Spleen (tissue), 11 donors: ENCODE measurements around the gene RNF39. TPM values are rescaled to one million over a fixed set of nuclear protein-coding genes. Genes with fewer than 3 reads are reported as not detected.

Experiments used
- DNase-seq: peaks from one replicate; pipeline ENCODE4 v3.0.0-alpha.2; 2020
- H3K27ac ChIP-seq, 8 donors: fragments of 200-600 bp; sonication (generic) in 7 of 8; 1 replicate in 4 of 8; 2 replicates in 4 of 8; pipeline versions ENCODE4 v1.5.0 to v1.8.0; 2016 to 2021; ENCODE audit warnings: inconsistent platforms in 4 of 8, mild to moderate bottlenecking in 4 of 8, moderate library complexity in 1 of 8
- H3K27me3 ChIP-seq, 7 donors: fragments of 200-600 bp; sonication (generic) in 6 of 7; replicated peaks in 1 of 7; 1 replicate in 4 of 7; 2 replicates in 3 of 7; pipeline versions ENCODE4 v1.5.0 to v1.8.0; 2016 to 2021; ENCODE audit warnings: inconsistent platforms in 3 of 7, mild to moderate bottlenecking in 1 of 7
- H3K36me3 ChIP-seq, 6 donors: fragments of 200-600 bp; sonication (generic) in 5 of 6; 1 replicate in 4 of 6; 2 replicates in 2 of 6; pipeline versions ENCODE4 v1.5.0 to v1.8.0; 2016 to 2021; ENCODE audit warnings: inconsistent platforms in 2 of 6
- H3K4me1 ChIP-seq, 6 donors: fragments of 200-600 bp; sonication (generic) in 5 of 6; 1 replicate in 3 of 6; 2 replicates in 3 of 6; pipeline versions ENCODE4 v1.5.0 to v1.8.0; 2016 to 2021; ENCODE audit warnings: inconsistent platforms in 3 of 6
- H3K4me3 ChIP-seq, 8 donors: fragments of 200-600 bp; sonication (generic) in 7 of 8; 1 replicate in 4 of 8; 2 replicates in 4 of 8; pipeline versions ENCODE4 v1.5.0 to v1.8.0; 2016 to 2021; ENCODE audit warnings: inconsistent platforms in 4 of 8, mild to moderate bottlenecking in 4 of 8, moderate library complexity in 2 of 8
- H3K9me3 ChIP-seq, 8 donors: fragments of 200-600 bp; sonication (generic) in 7 of 8; 1 replicate in 4 of 8; 2 replicates in 4 of 8; pipeline versions ENCODE4 v1.5.0 to v1.8.0; 2016 to 2021; ENCODE audit warnings: inconsistent platforms in 4 of 8
- POLR2A ChIP-seq, 3 donors: fragments of 450-650 bp; IDR thresholded peaks; one replicate each; pipeline ENCODE4 v1.5.1; 2017; ENCODE audit warnings: antibody characterized with exemption in 3 of 3, mild to moderate bottlenecking in 1 of 3
- POLR2AphosphoS5 ChIP-seq, 3 donors: sonication (generic); formaldehyde crosslinking; IDR thresholded peaks; one replicate each; pipeline ENCODE4 v1.5.1; 2017; ENCODE audit warnings: antibody characterized with exemption in 3 of 3
- WGBS, 5 donors: extraction: QIAGEN DNeasy Blood & Tissue Kit in 3 of 5; methylation state at CpG; one replicate each; pipeline versions ENCODE4 v1.1.5 to v1.1.7; 2013 to 2018; 5-methylcytosine and 5-hydroxymethylcytosine counted together
- intact Hi-C: fragments of 100-400 bp; cut with DNase I; formaldehyde crosslinking; loops from one replicate; pipeline ENCODE4 v1.15.0; 2023; ENCODE audit warnings: low total_unique reads
- polyA plus RNA-seq, 3 donors: library from polyadenylated mRNA; stranded (reverse); fragments of 200-250 nt; gene quantifications; one replicate each; pipeline ENCODE4 v1.2.1, GENCODE V29; 2013
- total RNA-seq, 7 donors: library from RNA; depleted of rRNA in 3 of 7; stranded (reverse); fragments of >200 nt in 3 of 7; fragmentation: NEBNext Ultra II Directional in 4 of 7; extraction: Animal tissue kit (Norgen Biotek cat#: 25700) in 4 of 7; gene quantifications; one replicate each; pipeline versions ENCODE4 v1.1.0 to v1.2.1, GENCODE V29; 2016 to 2021
- TF ChIP-seq, protein P1 (sequence below), 11 experiments: fragments of 200-600 bp in 7 of 11; fragments of 450-650 bp in 4 of 11; sonication (generic) in 4 of 11; IDR thresholded peaks in 8 of 11; conservative IDR thresholded peaks in 3 of 11; 1 replicate in 7 of 11; 2 replicates in 4 of 11; pipeline versions ENCODE4 v1.4.0 to v1.8.0; 2016 to 2021; ENCODE audit warnings: antibody characterized with exemption in 11 of 11, inconsistent platforms in 4 of 11, mild to moderate bottlenecking in 1 of 11
- donor health status: healthy with polysubstance abuse.
- donor health status: DM: no; HTN: no; CAD: no; lungs with moderate emphysema.
- donor health status: DM: no; HTN: no; CAD: no.
- donor health status: Bipolar disorder and iron deficiency.
- donor health status: healthy.
- donor health status: DM: no; HTN: no; CAD: no.
- donor health status: DM: yes; HTN: yes; CAD: no.

Gene RNF39
- total and polyA plus RNA-seq, 10 donors, result not detected

DNA sequence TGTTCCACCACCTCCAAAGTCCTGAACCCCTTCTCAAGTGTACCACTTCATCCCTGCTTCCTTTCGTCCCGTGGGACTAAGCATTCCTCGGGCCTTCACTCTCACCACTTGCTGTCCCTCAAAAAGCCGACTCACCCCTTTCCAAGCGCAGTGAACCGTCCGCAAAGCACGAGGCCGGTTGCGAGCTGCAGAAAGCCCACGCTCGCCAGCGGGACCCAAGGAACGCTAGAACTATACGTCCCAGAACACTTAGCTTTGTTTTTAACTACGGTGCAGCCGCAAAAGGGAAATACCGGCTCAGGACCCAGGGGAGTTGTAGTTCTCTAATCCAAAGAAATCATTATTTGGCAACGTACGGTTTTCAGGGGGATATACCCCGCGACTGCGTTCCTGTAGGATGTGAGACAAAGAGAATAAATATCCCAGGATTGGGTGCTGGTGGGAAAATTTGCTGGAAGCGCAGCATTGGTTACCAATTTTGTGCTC, 14.9 kb downstream of the RNF39 start:
- peak; percentile 85 for DNase-seq
- 0 to 1% (median 0%) methylated on average over 24 of the region's 24 CpGs for WGBS, 5 donors
- Histone ChIP-seq H3K27ac (peak overlapping the region; percentile 87 to 94 (median 92)), H3K4me3 (peak overlapping the region; percentile 68 to 97 (median 84)), H3K27me3 (no peaks in the 10 kb centered on the region), H3K4me1 (peaks cover 21 to 59% (median 34%) of the 10 kb centered on the region in 6 donors), H3K36me3 (peaks cover 2 to 51% (median 28%) of the 10 kb centered on the region in 6 donors), H3K9me3 (no peaks in the 10 kb centered on the region)
- intact Hi-C loops, result no loop called here
- TF ChIP-seq, protein P1, sequence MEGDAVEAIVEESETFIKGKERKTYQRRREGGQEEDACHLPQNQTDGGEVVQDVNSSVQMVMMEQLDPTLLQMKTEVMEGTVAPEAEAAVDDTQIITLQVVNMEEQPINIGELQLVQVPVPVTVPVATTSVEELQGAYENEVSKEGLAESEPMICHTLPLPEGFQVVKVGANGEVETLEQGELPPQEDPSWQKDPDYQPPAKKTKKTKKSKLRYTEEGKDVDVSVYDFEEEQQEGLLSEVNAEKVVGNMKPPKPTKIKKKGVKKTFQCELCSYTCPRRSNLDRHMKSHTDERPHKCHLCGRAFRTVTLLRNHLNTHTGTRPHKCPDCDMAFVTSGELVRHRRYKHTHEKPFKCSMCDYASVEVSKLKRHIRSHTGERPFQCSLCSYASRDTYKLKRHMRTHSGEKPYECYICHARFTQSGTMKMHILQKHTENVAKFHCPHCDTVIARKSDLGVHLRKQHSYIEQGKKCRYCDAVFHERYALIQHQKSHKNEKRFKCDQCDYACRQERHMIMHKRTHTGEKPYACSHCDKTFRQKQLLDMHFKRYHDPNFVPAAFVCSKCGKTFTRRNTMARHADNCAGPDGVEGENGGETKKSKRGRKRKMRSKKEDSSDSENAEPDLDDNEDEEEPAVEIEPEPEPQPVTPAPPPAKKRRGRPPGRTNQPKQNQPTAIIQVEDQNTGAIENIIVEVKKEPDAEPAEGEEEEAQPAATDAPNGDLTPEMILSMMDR (IDR thresholded peaks at IDR 0.05 in 8 of 11, conservative IDR thresholded peaks at IDR 0.05 in 3 of 11), result no peak
- no peak for TF ChIP-seq POLR2A (IDR thresholded peaks at IDR 0.05)
- no peak for TF ChIP-seq POLR2AphosphoS5 (IDR thresholded peaks at IDR 0.05)

DNA sequence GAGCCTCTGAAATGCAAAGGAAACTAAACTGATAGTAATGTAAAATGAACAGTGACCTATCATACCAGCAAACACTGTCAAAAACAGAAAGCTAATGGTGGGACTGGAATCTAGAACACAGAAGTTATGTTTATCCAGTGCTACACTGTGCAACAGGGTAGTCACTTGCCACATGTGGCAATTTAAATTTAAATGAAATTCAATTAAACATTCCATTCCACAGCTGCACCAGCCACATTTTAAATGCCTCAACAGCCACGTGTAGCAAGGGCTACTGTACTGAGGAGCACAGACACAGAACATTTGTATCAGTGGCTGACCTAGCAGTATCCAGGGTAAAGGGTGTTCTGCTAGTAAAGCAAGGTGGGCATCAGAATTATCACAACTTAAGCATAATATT, 20.1 kb downstream of the RNF39 start:
- Histone ChIP-seq H3K27me3 (no peaks in the 10 kb centered on the region), H3K9me3 (no peaks in the 10 kb centered on the region), H3K36me3 (peaks cover 3 to 53% (median 24%) of the 10 kb centered on the region in 6 donors), H3K4me3 (no peak overlapping the region), H3K4me1 (peaks cover 10 to 17% (median 12%) of the 10 kb centered on the region in 6 donors), H3K27ac (no peak overlapping the region)
- 65 to 83% (median 80%) methylated on average over 1 of the region's 1 CpG for WGBS, 5 donors
- intact Hi-C loops, result no loop called here
- TF ChIP-seq, protein P1 (IDR thresholded peaks at IDR 0.05 in 8 of 11, conservative IDR thresholded peaks at IDR 0.05 in 3 of 11), result no peak
- TF ChIP-seq POLR2A (IDR thresholded peaks at IDR 0.05) (no peak), POLR2AphosphoS5 (IDR thresholded peaks at IDR 0.05) (no peak)
- no peak for DNase-seq

DNA sequence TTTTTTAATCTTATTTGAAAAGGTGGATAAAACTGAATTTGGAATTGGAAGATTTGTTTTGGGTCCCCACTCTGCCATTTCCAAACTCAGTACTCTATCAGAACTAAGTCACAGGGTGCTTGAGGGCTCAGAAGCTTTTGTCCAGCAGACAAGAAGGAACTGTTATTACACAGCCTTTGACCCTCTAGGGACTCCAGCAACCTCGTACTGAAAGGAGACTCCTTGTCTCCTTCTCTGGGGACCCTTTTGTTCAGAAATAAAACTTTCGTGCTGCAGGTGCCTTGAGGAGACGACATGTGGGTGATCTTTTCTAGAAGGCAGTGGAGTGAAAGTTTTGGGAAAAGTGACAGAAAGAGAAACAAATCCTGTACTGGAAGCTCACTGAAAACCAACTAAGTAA, 21.9 kb downstream of the RNF39 start:
- H3K9me3 ChIP-seq, result no peaks in the 10 kb centered on the region
- peaks cover 3 to 54% (median 24%) of the 10 kb centered on the region in 6 donors for H3K36me3 ChIP-seq
- H3K27ac ChIP-seq, result no peak overlapping the region
- intact Hi-C loops, result no loop called here
- DNase-seq, result no peak
- no peaks in the 10 kb centered on the region for H3K4me1 ChIP-seq
- H3K27me3 ChIP-seq, result no peaks in the 10 kb centered on the region
- TF ChIP-seq, protein P1 (IDR thresholded peaks at IDR 0.05 in 8 of 11, conservative IDR thresholded peaks at IDR 0.05 in 3 of 11), result no peak
- TF ChIP-seq POLR2AphosphoS5 (IDR thresholded peaks at IDR 0.05), result no peak
- H3K4me3 ChIP-seq, result no peak overlapping the region
- 85 to 94% (median 87%) methylated on average over 3 of the region's 3 CpGs for WGBS, 5 donors

DNA sequence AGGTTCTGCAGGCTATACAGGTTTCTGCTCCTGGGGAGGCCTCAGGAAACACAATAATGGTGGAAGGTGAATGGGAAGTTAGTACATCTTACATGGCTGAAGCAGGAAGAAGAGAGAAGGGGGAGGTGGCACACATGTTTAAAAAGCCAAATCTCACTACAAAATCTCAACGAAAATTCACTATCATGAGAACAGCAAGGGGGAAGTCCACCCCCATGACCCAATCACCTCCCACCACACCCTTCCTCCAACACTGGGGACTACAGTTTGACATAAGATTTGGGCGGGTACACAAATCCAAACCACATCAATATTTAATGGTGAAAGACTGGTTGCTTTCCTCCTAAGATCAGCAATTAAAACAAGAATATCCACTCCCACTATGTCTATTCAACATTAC, 28.3 kb downstream of the RNF39 start:
- 39 to 61% (median 54%) methylated on average over 2 of the region's 2 CpGs for WGBS, 5 donors
- Histone ChIP-seq H3K4me3 (no peak overlapping the region), H3K36me3 (peaks cover 0 to 4% (median 0%) of the 10 kb centered on the region in 6 donors), H3K27ac (no peak overlapping the region), H3K27me3 (no peaks in the 10 kb centered on the region), H3K4me1 (peaks cover 0 to 5% (median 0%) of the 10 kb centered on the region in 6 donors), H3K9me3 (no peaks in the 10 kb centered on the region)
- no peak for DNase-seq
- intact Hi-C loops, result no loop called here
- TF ChIP-seq, protein P1 (IDR thresholded peaks at IDR 0.05 in 8 of 11, conservative IDR thresholded peaks at IDR 0.05 in 3 of 11), result no peak
- TF ChIP-seq POLR2A (IDR thresholded peaks at IDR 0.05) (no peak), POLR2AphosphoS5 (IDR thresholded peaks at IDR 0.05) (no peak)
